LNCAP (cell line): Measurements from ENCODE around the gene SYCP2L.

ENCODE experiments used
- TF ChIP-seq, protein P1 (sequence below): fragments of 450-650 bp; IDR thresholded peaks from 2 replicates; pipeline ENCODE4 v1.5.1; 2017; ENCODE audit warnings: mild to moderate bottlenecking

SYCP2L gene

DNA sequence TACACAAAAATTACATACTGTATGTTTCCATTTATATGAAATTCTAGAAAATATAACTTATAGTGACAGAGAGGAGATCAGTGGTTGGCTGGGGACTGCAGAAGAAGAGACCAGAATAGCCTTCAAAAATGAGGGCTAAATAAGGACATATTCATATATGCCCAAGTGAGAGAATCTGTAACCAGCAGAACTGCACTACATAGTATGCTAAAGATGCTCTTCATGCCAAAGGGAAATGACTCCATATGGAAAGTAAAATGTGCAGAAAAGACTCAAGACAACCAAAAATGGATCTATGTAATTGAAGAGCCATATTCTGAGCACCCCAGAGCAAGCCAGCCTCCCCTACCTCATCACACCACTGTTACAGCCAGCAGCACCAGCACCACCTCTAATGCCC lies 128.2 kb downstream of the SYCP2L start:
- TF ChIP-seq, protein P1, sequence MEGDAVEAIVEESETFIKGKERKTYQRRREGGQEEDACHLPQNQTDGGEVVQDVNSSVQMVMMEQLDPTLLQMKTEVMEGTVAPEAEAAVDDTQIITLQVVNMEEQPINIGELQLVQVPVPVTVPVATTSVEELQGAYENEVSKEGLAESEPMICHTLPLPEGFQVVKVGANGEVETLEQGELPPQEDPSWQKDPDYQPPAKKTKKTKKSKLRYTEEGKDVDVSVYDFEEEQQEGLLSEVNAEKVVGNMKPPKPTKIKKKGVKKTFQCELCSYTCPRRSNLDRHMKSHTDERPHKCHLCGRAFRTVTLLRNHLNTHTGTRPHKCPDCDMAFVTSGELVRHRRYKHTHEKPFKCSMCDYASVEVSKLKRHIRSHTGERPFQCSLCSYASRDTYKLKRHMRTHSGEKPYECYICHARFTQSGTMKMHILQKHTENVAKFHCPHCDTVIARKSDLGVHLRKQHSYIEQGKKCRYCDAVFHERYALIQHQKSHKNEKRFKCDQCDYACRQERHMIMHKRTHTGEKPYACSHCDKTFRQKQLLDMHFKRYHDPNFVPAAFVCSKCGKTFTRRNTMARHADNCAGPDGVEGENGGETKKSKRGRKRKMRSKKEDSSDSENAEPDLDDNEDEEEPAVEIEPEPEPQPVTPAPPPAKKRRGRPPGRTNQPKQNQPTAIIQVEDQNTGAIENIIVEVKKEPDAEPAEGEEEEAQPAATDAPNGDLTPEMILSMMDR = no peak

DNA sequence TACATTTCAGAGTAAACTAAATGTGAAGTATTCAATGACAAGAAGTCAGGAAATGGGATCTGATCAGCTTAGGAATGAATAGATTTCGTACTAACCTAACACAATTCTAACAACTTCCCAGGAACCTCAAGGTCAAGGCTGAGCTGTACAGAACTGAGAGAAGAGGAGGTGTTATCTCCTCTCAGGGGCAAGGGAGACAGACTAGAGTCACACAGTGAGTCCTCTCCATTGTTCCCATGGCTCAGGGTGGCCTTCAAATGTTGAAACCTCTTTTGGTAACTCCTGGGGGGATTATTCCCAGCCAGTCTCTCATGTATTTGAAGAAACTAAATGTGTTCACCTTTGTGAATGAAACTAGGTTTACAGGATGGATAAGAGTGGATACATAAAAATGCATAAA lies 129.6 kb downstream of the SYCP2L start:
- TF ChIP-seq, protein P1 = no peak

DNA sequence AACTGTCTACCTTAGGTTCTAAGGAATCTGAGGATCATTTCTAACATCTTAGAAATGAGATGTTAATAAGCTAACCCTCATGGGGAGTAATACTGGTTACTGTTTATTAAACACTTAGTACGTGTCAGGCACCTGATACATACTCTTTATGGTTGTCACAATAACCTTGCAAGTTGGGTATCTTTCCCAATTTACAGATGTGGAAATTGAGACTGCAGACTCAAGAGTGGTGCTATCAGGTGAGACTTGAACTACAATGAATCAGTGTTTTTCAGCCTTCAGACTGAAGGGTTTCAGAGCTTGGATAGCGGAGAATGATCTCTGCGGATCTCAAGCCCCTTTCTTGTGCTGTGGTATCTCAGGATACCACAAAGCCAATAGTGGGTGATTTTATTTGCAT lies 130.2 kb downstream of the SYCP2L start:
- TF ChIP-seq, protein P1 = no peak

DNA sequence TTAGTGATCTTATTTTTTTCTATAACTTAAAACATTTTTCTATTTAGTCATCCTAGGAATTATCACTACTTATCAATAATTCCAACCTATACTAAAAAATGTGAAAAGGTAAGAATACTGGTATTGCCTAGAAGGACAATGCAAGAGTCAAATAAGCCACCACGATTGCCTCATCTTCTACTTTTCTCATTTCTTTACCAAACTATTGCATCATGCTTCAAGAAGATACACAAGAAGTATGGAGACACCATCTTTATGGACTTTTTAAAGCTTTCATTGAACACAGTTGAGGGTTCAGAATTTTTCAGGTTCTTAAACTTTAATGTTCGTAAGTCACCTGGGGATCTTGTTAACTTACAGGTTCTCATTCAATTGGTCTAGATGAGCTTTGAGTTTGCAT lies 131.4 kb downstream of the SYCP2L start:
- TF ChIP-seq, protein P1 = no peak

DNA sequence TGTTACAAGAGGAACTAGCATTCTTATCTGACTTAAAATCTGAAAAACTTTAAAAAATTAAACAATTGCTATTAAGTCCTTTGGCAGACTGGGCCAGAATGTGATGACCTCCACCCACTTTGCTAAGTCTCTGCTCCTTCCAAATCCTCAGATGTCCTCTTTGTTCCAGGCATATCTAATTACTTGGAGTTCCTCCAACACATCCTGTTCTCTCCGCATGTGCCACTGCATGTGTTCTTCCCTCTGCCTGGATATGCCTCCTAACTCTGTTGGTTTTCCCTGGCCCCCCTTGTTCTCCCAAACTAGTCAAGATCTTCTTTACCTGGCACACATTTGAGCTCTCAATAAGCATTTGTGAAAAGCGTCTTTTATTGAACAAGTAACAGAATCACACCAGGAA lies 134.2 kb downstream of the SYCP2L start:
- TF ChIP-seq, protein P1 = no peak

DNA sequence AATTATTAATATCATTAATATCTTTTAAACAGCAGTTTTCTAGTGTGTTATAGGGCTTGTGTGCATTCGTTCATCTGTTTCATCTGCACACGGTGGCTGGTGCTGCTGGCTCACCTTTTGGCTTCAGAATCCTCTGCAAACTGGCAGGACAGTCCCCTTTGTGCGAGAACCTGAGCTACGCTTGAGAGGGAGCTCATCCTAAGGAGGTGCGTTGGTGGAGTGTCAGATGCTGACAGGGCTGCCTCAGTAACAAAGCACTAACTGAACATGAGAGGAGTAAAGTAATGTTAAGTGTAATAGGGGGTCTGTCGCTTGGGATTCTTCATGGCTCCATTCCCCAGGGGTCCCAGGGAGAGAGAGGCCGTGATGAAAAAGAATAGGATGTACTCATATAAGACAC lies 134.9 kb downstream of the SYCP2L start:
- TF ChIP-seq, protein P1 = no peak

DNA sequence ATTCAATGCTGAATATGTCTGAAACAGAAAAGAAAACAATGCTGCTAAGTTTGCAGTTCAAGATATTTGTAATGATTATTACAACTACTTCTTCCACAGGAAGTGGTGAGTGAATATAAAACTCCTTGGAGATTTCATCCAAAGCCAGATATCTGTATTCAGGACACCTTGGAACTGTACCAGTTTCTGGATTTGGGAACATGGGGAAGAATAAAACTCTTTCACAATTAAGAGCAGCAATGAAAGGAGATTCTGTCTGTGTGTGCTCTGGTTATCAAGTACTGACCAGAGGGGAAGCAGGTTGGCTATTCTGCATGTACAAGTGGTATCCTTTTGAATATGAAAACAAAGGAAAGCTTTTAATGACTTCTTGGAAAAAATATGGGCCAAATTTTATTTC lies 136.2 kb downstream of the SYCP2L start:
- TF ChIP-seq, protein P1 = no peak
